OCI-LY1 (cell line): ENCODE measurements around the gene ARL16.
A peak's percentile ranks its signal among the peaks of the same experiment; 100 is the strongest.

ENCODE experiments used
- H2AFZ ChIP-seq: fragments of 200-600 bp; sonication (generic), shearing (Covaris generic); 2 replicates; pipeline ENCODE4 v1.6.0; 2014; ENCODE audit warnings: antibody characterized with exemption, mild to moderate bottlenecking, low read length
- H3F3A ChIP-seq: fragments of 200-600 bp; sonication (generic), shearing (Covaris generic); 2 replicates; pipeline ENCODE4 v1.6.0; 2014; ENCODE audit warnings: mild to moderate bottlenecking, antibody characterized with exemption, low read length, moderate library complexity; ENCODE audit not compliant: insufficient read depth
- H3K27ac ChIP-seq: fragments of 200-600 bp; sonication (generic); 2 replicates; pipeline ENCODE4 v1.5.1; 2014; ENCODE audit warnings: low read length, mixed run types, mild to moderate bottlenecking, low read depth; ENCODE audit not compliant: poor library complexity, severe bottlenecking
- H3K27me3 ChIP-seq: fragments of 200-600 bp; sonication (generic); 2 replicates; pipeline ENCODE4 v1.6.0; 2014; ENCODE audit warnings: antibody characterized with exemption, mild to moderate bottlenecking, low read length, moderate library complexity; ENCODE audit not compliant: insufficient read depth
- H3K36me3 ChIP-seq: fragments of 200-600 bp; sonication (generic); 2 replicates; pipeline ENCODE4 v1.6.1; 2014; ENCODE audit warnings: mild to moderate bottlenecking, antibody characterized with exemption, low read length, moderate library complexity, mixed read lengths; ENCODE audit not compliant: insufficient read depth
- H3K4me1 ChIP-seq: fragments of 200-600 bp; sonication (generic); 2 replicates; pipeline ENCODE4 v1.5.1; 2014; ENCODE audit warnings: mild to moderate bottlenecking, low read length, moderate library complexity; ENCODE audit not compliant: insufficient read depth, severe bottlenecking
- H3K4me2 ChIP-seq: fragments of 200-600 bp; sonication (generic), shearing (Covaris generic); 2 replicates; pipeline ENCODE4 v1.6.1; 2014; ENCODE audit warnings: low read length
- H3K4me3 ChIP-seq: fragments of 200-600 bp; sonication (generic); 2 replicates; pipeline ENCODE4 v1.5.1; 2014; ENCODE audit warnings: low read length, low read depth, mild to moderate bottlenecking, mixed read lengths; ENCODE audit not compliant: poor library complexity, severe bottlenecking
- H3K79me2 ChIP-seq: fragments of 200-600 bp; shearing (Covaris generic); 2 replicates; pipeline ENCODE4 v1.6.1; 2016; ENCODE audit warnings: mixed run types, low read length, mixed read lengths; ENCODE audit not compliant: insufficient read depth
- H3K9ac ChIP-seq: fragments of 200-600 bp; sonication (generic), shearing (Covaris generic); 2 replicates; pipeline ENCODE4 v1.6.1; 2014; ENCODE audit warnings: mild to moderate bottlenecking, low read length, mixed read lengths
- H3K9me2 ChIP-seq: fragments of 200-600 bp; sonication (generic), shearing (Covaris generic); 2 replicates; pipeline ENCODE4 v1.6.1; 2014; ENCODE audit warnings: low read depth, mild to moderate bottlenecking, low read length, mixed read lengths
- H3K9me3 ChIP-seq: fragments of 200-600 bp; shearing (Covaris generic); 2 replicates; pipeline ENCODE4 v1.6.1; 2014; ENCODE audit warnings: low read length, mixed read lengths
- H4K20me1 ChIP-seq: fragments of 200-600 bp; sonication (generic), shearing (Covaris generic); 2 replicates; pipeline ENCODE4 v1.6.0; 2016; ENCODE audit warnings: mild to moderate bottlenecking, low read length; ENCODE audit not compliant: insufficient read depth
- EZH2 ChIP-seq: fragments of 200-600 bp; sonication (generic), shearing (Covaris generic); IDR thresholded peaks from 2 replicates; pipeline ENCODE4 v1.8.0; 2017; ENCODE audit warnings: borderline replicate concordance, mixed run types, mild to moderate bottlenecking, antibody characterized with exemption, low read length, moderate library complexity, mixed read lengths
- TF ChIP-seq, protein P1 (sequence below): fragments of 200-600 bp; sonication (generic), shearing (Covaris generic); IDR thresholded peaks from 2 replicates; pipeline ENCODE4 v1.5.1; 2017; ENCODE audit warnings: mild to moderate bottlenecking, antibody characterized with exemption, low read length, moderate library complexity, mixed read lengths

Gene ARL16

DNA sequence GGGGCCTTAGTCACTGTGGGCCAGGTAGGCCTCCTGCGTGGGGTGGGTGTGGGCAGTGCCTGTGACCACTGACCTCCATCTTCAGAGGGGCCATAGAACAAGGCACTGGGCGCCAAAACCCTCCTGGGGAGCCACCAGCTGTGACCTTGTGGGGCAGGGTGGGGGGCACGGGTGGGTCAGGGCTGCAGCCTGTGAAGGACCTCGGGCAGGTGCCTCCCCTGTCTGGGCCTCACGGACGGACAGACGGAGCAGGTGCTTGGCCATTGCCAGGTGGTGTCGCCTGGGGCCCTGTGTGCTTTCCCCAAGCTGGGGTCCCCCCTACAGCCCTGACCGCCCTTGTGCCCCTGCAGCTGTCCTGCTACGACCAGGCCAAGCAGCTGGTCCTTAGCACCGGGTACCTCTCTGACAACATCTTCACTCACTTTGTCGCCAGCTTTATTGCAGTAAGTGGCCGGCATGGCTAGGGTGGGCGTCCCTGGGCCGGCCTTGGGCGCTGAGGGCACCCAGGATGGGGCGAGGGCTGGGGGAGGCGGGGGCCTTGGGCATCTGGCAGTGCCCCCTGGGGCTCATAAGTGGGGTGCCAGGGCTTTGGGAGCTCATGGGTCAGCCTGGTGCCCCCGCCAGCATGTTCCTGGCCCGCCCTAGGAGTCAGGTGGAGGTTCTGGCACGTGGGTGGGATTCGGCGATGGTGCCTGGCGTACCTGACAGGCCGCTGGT lies 33.6 kb upstream of the ARL16 start:
- Histone ChIP-seq H3K4me3 (no peak overlapping the region), H4K20me1 (no peaks in the 10 kb centered on the region), H3F3A (no peaks in the 10 kb centered on the region), H3K36me3 (peaks cover 14% of the 10 kb centered on the region; the same call in 1 of the 2 replicates), H3K4me2 (no peak overlapping the region), H3K9me2 (no peaks in the 10 kb centered on the region), H3K9me3 (no peaks in the 10 kb centered on the region), H3K27me3 (no peaks in the 10 kb centered on the region), H3K9ac (no peak overlapping the region), H3K4me1 (peaks cover 14% of the 10 kb centered on the region), H3K79me2 (no peaks in the 10 kb centered on the region), H3K27ac (no peak overlapping the region), H2AFZ (no peak overlapping the region)
- TF ChIP-seq, protein P1, sequence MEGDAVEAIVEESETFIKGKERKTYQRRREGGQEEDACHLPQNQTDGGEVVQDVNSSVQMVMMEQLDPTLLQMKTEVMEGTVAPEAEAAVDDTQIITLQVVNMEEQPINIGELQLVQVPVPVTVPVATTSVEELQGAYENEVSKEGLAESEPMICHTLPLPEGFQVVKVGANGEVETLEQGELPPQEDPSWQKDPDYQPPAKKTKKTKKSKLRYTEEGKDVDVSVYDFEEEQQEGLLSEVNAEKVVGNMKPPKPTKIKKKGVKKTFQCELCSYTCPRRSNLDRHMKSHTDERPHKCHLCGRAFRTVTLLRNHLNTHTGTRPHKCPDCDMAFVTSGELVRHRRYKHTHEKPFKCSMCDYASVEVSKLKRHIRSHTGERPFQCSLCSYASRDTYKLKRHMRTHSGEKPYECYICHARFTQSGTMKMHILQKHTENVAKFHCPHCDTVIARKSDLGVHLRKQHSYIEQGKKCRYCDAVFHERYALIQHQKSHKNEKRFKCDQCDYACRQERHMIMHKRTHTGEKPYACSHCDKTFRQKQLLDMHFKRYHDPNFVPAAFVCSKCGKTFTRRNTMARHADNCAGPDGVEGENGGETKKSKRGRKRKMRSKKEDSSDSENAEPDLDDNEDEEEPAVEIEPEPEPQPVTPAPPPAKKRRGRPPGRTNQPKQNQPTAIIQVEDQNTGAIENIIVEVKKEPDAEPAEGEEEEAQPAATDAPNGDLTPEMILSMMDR = no peak

DNA sequence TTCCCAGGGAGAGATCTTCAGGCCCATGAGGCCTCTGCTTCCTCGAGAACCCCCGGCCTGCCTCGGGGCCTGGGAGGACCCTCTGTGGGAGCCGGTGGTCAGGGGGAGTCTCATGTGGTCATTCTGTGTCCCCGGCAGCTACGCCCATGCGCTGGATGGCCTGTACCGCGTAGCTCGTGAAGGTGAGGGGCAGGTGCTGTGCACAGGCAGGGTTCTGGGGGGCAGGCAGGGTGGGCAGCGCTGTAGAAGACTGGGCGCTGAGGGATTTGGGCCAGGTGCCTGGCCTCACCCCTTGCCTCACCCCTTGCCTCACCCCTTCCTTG lies 33.0 kb upstream of the ARL16 start:
- Histone ChIP-seq H3K79me2 (no peaks in the 10 kb centered on the region), H3K4me1 (peaks cover 17% of the 10 kb centered on the region), H2AFZ (no peak overlapping the region), H3K4me3 (no peak overlapping the region), H3K4me2 (no peak overlapping the region), H3K9me2 (no peaks in the 10 kb centered on the region), H4K20me1 (no peaks in the 10 kb centered on the region), H3K27ac (no peak overlapping the region), H3F3A (no peaks in the 10 kb centered on the region), H3K36me3 (peaks cover 14% of the 10 kb centered on the region; the same call in 1 of the 2 replicates), H3K9me3 (no peaks in the 10 kb centered on the region), H3K27me3 (no peaks in the 10 kb centered on the region), H3K9ac (no peak overlapping the region)
- TF ChIP-seq, protein P1 = no peak
- TF ChIP-seq EZH2 = no peak

DNA sequence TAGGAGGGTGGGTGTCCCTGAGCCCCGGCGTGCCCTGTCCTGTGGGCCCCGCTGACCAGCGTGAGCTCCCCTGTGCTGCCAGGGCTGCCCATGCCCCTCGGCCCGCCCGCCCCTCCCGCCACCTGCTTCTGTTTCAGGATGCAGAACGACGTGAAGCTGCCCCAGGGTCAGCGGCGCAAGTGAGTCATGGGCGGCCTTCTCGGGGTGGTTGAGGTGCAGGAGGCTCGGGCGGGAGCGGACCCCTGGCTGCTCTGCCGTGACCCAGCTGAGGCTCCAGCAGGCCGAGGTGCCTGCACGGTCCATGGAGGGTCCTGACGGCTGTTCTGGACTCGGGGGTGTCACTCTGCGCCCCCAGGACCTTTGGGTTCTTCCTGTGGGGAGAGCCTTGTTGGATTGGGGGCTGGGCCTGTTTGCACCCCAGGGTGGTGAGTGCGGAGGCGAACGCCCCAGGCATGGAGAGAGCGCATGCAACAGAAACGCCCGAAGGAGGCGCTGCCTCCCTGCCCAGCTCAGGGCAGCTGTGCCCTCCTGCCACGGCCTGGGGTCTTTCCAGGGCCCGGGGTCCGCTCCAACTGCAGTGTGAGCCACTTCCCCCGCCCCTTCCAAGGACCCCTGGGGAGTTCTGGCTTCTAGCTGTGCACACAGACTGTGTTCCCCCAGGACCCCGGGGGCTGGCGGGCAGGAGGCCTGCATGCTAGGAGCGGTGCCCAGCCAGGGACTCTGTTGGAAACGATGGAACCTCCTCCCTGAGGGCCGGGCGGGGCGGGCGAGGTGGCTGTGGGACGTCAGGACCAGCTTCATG lies 32.5 kb upstream of the ARL16 start:
- H3F3A ChIP-seq = no peaks in the 10 kb centered on the region
- no peak overlapping the region for H3K9ac ChIP-seq
- H3K4me3 ChIP-seq = no peak overlapping the region
- no peaks in the 10 kb centered on the region for H3K79me2 ChIP-seq
- no peaks in the 10 kb centered on the region for H4K20me1 ChIP-seq
- H3K27me3 ChIP-seq = no peaks in the 10 kb centered on the region
- H3K36me3 ChIP-seq = peaks cover 14% of the 10 kb centered on the region; the same call in 1 of the 2 replicates
- TF ChIP-seq, protein P1 = 0 out of 2 replicates have a peak, but pooled peaks have one; percentile 7
- no peak for TF ChIP-seq EZH2
- no peak overlapping the region for H3K4me2 ChIP-seq
- H3K27ac ChIP-seq = no peak overlapping the region
- H2AFZ ChIP-seq = no peak overlapping the region
- no peaks in the 10 kb centered on the region for H3K9me3 ChIP-seq
- peaks cover 23% of the 10 kb centered on the region for H3K4me1 ChIP-seq
- H3K9me2 ChIP-seq = no peaks in the 10 kb centered on the region
